Activated T-cell treated with anti-CD3 and anti-CD28 coated beads, Interleukin-2, amount 50 U/mL, for 24 hours (primary cell): Measurements from ENCODE around the gene TRAF3IP3.

Experiments used
- DNase-seq: peaks from one replicate; pipeline ENCODE4 v3.0.0-alpha.2; 2020
- H3K27ac Mint-ChIP-seq: 2 replicates; pipeline ENCODE4 v1.8.0; 2020; ENCODE audit warnings: mild to moderate bottlenecking, mixed read lengths
- H3K27me3 Mint-ChIP-seq: 2 replicates; pipeline ENCODE4 v1.8.0; 2020; ENCODE audit warnings: mixed read lengths
- H3K36me3 Mint-ChIP-seq: 2 replicates; pipeline ENCODE4 v1.8.0; 2020; ENCODE audit warnings: low read depth, mixed read lengths
- H3K4me1 Mint-ChIP-seq: 2 replicates; pipeline ENCODE4 v1.8.0; 2020; ENCODE audit warnings: low read depth, mixed read lengths
- H3K4me3 Mint-ChIP-seq: 2 replicates; pipeline ENCODE4 v1.8.0; 2020; ENCODE audit warnings: mild to moderate bottlenecking, moderate library complexity, mixed read lengths
- H3K9me3 Mint-ChIP-seq: 2 replicates; pipeline ENCODE4 v1.8.0; 2020; ENCODE audit warnings: mixed read lengths

The TRAF3IP3 gene

GRCh38 chr1:209727785-209728184 lies 28.1 kb upstream of the TRAF3IP3 start:
- no peak overlapping the region for H3K27ac Mint-ChIP-seq
- no peaks in the 10 kb centered on the region for H3K9me3 Mint-ChIP-seq
- H3K36me3 Mint-ChIP-seq, result no peaks in the 10 kb centered on the region
- no peak overlapping the region for H3K4me3 Mint-ChIP-seq
- peaks cover 49% of the 10 kb centered on the region for H3K4me1 Mint-ChIP-seq
- DNase-seq, result no peak
- H3K27me3 Mint-ChIP-seq, result no peaks in the 10 kb centered on the region

GRCh38 chr1:209728466-209728865 lies 27.4 kb upstream of the TRAF3IP3 start:
- no peaks in the 10 kb centered on the region for H3K9me3 Mint-ChIP-seq
- DNase-seq, result no peak
- no peak overlapping the region for H3K27ac Mint-ChIP-seq
- H3K4me1 Mint-ChIP-seq, result peaks cover 48% of the 10 kb centered on the region
- H3K36me3 Mint-ChIP-seq, result no peaks in the 10 kb centered on the region
- H3K27me3 Mint-ChIP-seq, result no peaks in the 10 kb centered on the region
- H3K4me3 Mint-ChIP-seq, result no peak overlapping the region

GRCh38 chr1:209729436-209729835 lies 26.4 kb upstream of the TRAF3IP3 start:
- no peak for DNase-seq
- no peak overlapping the region for H3K4me3 Mint-ChIP-seq
- H3K27ac Mint-ChIP-seq, result no peak overlapping the region
- peaks cover 46% of the 10 kb centered on the region for H3K4me1 Mint-ChIP-seq
- no peaks in the 10 kb centered on the region for H3K36me3 Mint-ChIP-seq
- H3K27me3 Mint-ChIP-seq, result no peaks in the 10 kb centered on the region
- no peaks in the 10 kb centered on the region for H3K9me3 Mint-ChIP-seq

GRCh38 chr1:209732725-209733124 lies 23.1 kb upstream of the TRAF3IP3 start:
- H3K36me3 Mint-ChIP-seq, result no peaks in the 10 kb centered on the region
- no peak for DNase-seq
- H3K9me3 Mint-ChIP-seq, result no peaks in the 10 kb centered on the region
- no peak overlapping the region for H3K27ac Mint-ChIP-seq
- no peaks in the 10 kb centered on the region for H3K27me3 Mint-ChIP-seq
- H3K4me1 Mint-ChIP-seq, result peaks cover 46% of the 10 kb centered on the region
- H3K4me3 Mint-ChIP-seq, result no peak overlapping the region

- H3K27me3 Mint-ChIP-seq, result no peaks in the 10 kb centered on the region
- peak overlapping the region; percentile 66 for H3K27ac Mint-ChIP-seq
- peaks cover 44% of the 10 kb centered on the region for H3K4me1 Mint-ChIP-seq
Measured at GRCh38 chr1:209733409-209734192, 22.3 kb upstream of the TRAF3IP3 start.

GRCh38 chr1:209736490-209737117 lies 19.2 kb upstream of the TRAF3IP3 start:
- H3K4me1 Mint-ChIP-seq, result peaks cover 47% of the 10 kb centered on the region
- H3K4me3 Mint-ChIP-seq, result no peak overlapping the region

More at GRCh38 chr1:209733409-209734192, 22.3 kb upstream of the TRAF3IP3 start:
- DNase-seq, result no peak
- Mint-ChIP-seq H3K36me3 (no peaks in the 10 kb centered on the region), H3K4me3 (peak overlapping the region; percentile 24), H3K9me3 (no peaks in the 10 kb centered on the region)

GRCh38 chr1:209737118-209737505 lies 18.7 kb upstream of the TRAF3IP3 start:
- H3K36me3 Mint-ChIP-seq, result no peaks in the 10 kb centered on the region

More at GRCh38 chr1:209736490-209737117, 19.2 kb upstream of the TRAF3IP3 start:
- no peaks in the 10 kb centered on the region for H3K36me3 Mint-ChIP-seq
- H3K27me3 Mint-ChIP-seq, result no peaks in the 10 kb centered on the region
- peak overlapping the region; percentile 85 for H3K27ac Mint-ChIP-seq
- no peak for DNase-seq
- H3K9me3 Mint-ChIP-seq, result no peaks in the 10 kb centered on the region

GRCh38 chr1:209738270-209738669 lies 17.6 kb upstream of the TRAF3IP3 start:
- H3K9me3 Mint-ChIP-seq, result no peaks in the 10 kb centered on the region
- H3K27me3 Mint-ChIP-seq, result no peaks in the 10 kb centered on the region
- no peak for DNase-seq
- no peak overlapping the region for H3K27ac Mint-ChIP-seq
- H3K36me3 Mint-ChIP-seq, result no peaks in the 10 kb centered on the region
- peaks cover 56% of the 10 kb centered on the region for H3K4me1 Mint-ChIP-seq
- H3K4me3 Mint-ChIP-seq, result no peak overlapping the region

More at GRCh38 chr1:209737118-209737505, 18.7 kb upstream of the TRAF3IP3 start:
- Mint-ChIP-seq H3K4me3 (no peak overlapping the region), H3K27me3 (no peaks in the 10 kb centered on the region), H3K27ac (peak overlapping the region; percentile 85), H3K4me1 (peaks cover 52% of the 10 kb centered on the region), H3K9me3 (no peaks in the 10 kb centered on the region)
- no peak for DNase-seq

- H3K27me3 Mint-ChIP-seq, result no peaks in the 10 kb centered on the region
- H3K9me3 Mint-ChIP-seq, result no peaks in the 10 kb centered on the region
- no peak for DNase-seq
- H3K27ac Mint-ChIP-seq, result peak overlapping the region; percentile 3
- peaks cover 39% of the 10 kb centered on the region for H3K4me1 Mint-ChIP-seq
- no peak overlapping the region for H3K4me3 Mint-ChIP-seq
- no peaks in the 10 kb centered on the region for H3K36me3 Mint-ChIP-seq
Measured at GRCh38 chr1:209741193-209741592, 14.7 kb upstream of the TRAF3IP3 start.

- Mint-ChIP-seq H3K9me3 (no peaks in the 10 kb centered on the region), H3K36me3 (no peaks in the 10 kb centered on the region), H3K4me1 (peaks cover 39% of the 10 kb centered on the region), H3K27ac (peak overlapping the region; percentile 3), H3K27me3 (no peaks in the 10 kb centered on the region), H3K4me3 (no peak overlapping the region)
- DNase-seq, result no peak
Measured at GRCh38 chr1:209741889-209742288, 14.0 kb upstream of the TRAF3IP3 start.

- no peaks in the 10 kb centered on the region for H3K27me3 Mint-ChIP-seq
- H3K9me3 Mint-ChIP-seq, result no peaks in the 10 kb centered on the region
- H3K4me1 Mint-ChIP-seq, result peaks cover 41% of the 10 kb centered on the region
- H3K27ac Mint-ChIP-seq, result peak overlapping the region; percentile 58
- no peak for DNase-seq
- no peak overlapping the region for H3K4me3 Mint-ChIP-seq
- H3K36me3 Mint-ChIP-seq, result no peaks in the 10 kb centered on the region
Measured at GRCh38 chr1:209742409-209743144, 13.3 kb upstream of the TRAF3IP3 start.

- Mint-ChIP-seq H3K27ac (peak overlapping the region; percentile 58), H3K4me1 (peaks cover 44% of the 10 kb centered on the region), H3K27me3 (no peaks in the 10 kb centered on the region), H3K4me3 (no peak overlapping the region), H3K36me3 (no peaks in the 10 kb centered on the region), H3K9me3 (no peaks in the 10 kb centered on the region)
- DNase-seq, result no peak
Measured at GRCh38 chr1:209743145-209743482, 12.7 kb upstream of the TRAF3IP3 start.

- H3K36me3 Mint-ChIP-seq, result no peaks in the 10 kb centered on the region
- peaks cover 69% of the 10 kb centered on the region for H3K4me1 Mint-ChIP-seq
- DNase-seq, result no peak
- H3K9me3 Mint-ChIP-seq, result no peaks in the 10 kb centered on the region
- H3K4me3 Mint-ChIP-seq, result no peak overlapping the region
- peak overlapping the region; percentile 85 for H3K27ac Mint-ChIP-seq
- H3K27me3 Mint-ChIP-seq, result no peaks in the 10 kb centered on the region
Measured at GRCh38 chr1:209746451-209747165, 9.2 kb upstream of the TRAF3IP3 start.

- H3K4me3 Mint-ChIP-seq, result peak overlapping the region; percentile 62
- peaks cover 70% of the 10 kb centered on the region for H3K4me1 Mint-ChIP-seq
- peak overlapping the region; percentile 85 for H3K27ac Mint-ChIP-seq
- no peaks in the 10 kb centered on the region for H3K9me3 Mint-ChIP-seq
- H3K36me3 Mint-ChIP-seq, result no peaks in the 10 kb centered on the region
- no peaks in the 10 kb centered on the region for H3K27me3 Mint-ChIP-seq
- peak; percentile 96 for DNase-seq
Measured at GRCh38 chr1:209747580-209748262, 8.1 kb upstream of the TRAF3IP3 start.
